ENCODE measurements around the gene TCERG1. TPM values are rescaled to one million over a fixed set of nuclear protein-coding genes. Genes with fewer than 3 reads are reported as not detected.

The TCERG1 gene
- total RNA-seq, 1 experiment from 2014 or later, result 112 TPM

DNA sequence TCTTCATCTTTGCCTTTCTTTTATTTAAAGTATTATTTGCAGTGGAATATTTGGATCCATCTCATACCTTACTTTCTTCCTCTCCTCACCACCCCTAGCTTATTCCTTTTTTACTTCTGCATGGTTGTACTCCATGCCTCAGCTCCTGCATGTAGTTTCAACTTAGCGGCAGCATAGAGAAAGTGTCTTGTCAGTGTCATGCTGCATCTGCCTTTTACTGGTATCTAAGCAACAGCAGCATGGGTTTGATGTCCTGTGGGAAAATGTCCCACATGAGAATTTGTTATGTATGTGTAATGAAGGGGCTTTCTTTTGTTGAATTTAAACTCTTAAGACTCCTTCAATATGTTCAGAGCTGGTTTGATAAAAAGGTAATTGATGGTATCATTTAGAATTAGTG, 20.6 kb downstream of the TCERG1 start:
- Histone ChIP-seq H3T11ph (ENCODE audit: low read length) (no peak overlapping the region), H2BK12ac (ENCODE audit: insufficient read length, low read depth, low read length) (no peak overlapping the region), H4K91ac (ENCODE audit: insufficient read length, low read depth, low read length) (no peak overlapping the region), H3K23me2 (ENCODE audit: insufficient read length, low read depth, low read length, poor library complexity, severe bottlenecking) (no peaks in the 10 kb centered on the region), H3K79me2 (ENCODE audit: insufficient read depth, low read length) (peaks cover 2% of the 10 kb centered on the region; the same call in 1 of the 2 replicates), H2BK20ac (ENCODE audit: low read depth, low read length, poor library complexity, severe bottlenecking) (no peak overlapping the region), H2BK120ac (ENCODE audit: low read depth, low read length, poor library complexity, severe bottlenecking) (no peak overlapping the region), H3K56ac (ENCODE audit: insufficient read length, low read depth, low read length) (no peak overlapping the region), H3K4ac (ENCODE audit: low read depth, low read length) (no peak overlapping the region), H3K23ac (ENCODE audit: insufficient read length, low read depth, low read length) (no peak overlapping the region), H4K8ac (replicated peaks; ENCODE audit: insufficient read length, low read depth, low read length) (no peak overlapping the region), H3K14ac (ENCODE audit: insufficient read depth, low read length) (no peak overlapping the region), H3K27ac (ENCODE audit: insufficient read length, low read depth, low read length) (no peak overlapping the region), H4K20me1 (ENCODE audit: control insufficient read depth, insufficient read depth, insufficient read length) (no peaks in the 10 kb centered on the region), H3K18ac (ENCODE audit: insufficient read length, low read depth, low read length) (no peak overlapping the region), H2AK5ac (ENCODE audit: insufficient read length, low read length) (no peak overlapping the region), H2AFZ (ENCODE audit: low read length) (no peak overlapping the region), H3K27me3 (ENCODE audit: insufficient read depth, low read length) (no peaks in the 10 kb centered on the region), H3K79me1 (ENCODE audit: insufficient read depth, low read depth, low read length, poor library complexity, severe bottlenecking) (no peaks in the 10 kb centered on the region), H3K4me2 (ENCODE audit: insufficient read depth, insufficient read length, low read length) (no peak overlapping the region), H4K5ac (ENCODE audit: insufficient read length, low read depth, low read length) (no peak overlapping the region), H3K4me1 (ENCODE audit: insufficient read depth, low read length) (no peaks in the 10 kb centered on the region), H2BK15ac (ENCODE audit: low read depth, low read length) (no peak overlapping the region), H2BK5ac (ENCODE audit: insufficient read length, low read length) (no peak overlapping the region), H3K9me3 (ENCODE audit: control insufficient read depth, low read depth, low read length) (no peaks in the 10 kb centered on the region), H3K9ac (ENCODE audit: extremely low read depth, insufficient read length, low read length) (no peak overlapping the region)
- Mint-ChIP-seq H3K36me3 (ENCODE audit: insufficient read depth in 1 of 3, low read depth in 3 of 3) (peaks cover 39 to 72% (median 67%) of the 10 kb centered on the region in 3 experiments; a peak in 6 of 7 replicates), H3K4me1 (no peaks in the 10 kb centered on the region), H3K27me3 (ENCODE audit: low read depth) (no peaks in the 10 kb centered on the region), H3K9me3 (no peaks in the 10 kb centered on the region), H3K27ac (peak overlapping the region in 1 of 3 experiments; percentile 64; a peak in 2 of 7 replicates), H3K4me3 (no peak overlapping the region)
- TF ChIP-seq, protein P1, sequence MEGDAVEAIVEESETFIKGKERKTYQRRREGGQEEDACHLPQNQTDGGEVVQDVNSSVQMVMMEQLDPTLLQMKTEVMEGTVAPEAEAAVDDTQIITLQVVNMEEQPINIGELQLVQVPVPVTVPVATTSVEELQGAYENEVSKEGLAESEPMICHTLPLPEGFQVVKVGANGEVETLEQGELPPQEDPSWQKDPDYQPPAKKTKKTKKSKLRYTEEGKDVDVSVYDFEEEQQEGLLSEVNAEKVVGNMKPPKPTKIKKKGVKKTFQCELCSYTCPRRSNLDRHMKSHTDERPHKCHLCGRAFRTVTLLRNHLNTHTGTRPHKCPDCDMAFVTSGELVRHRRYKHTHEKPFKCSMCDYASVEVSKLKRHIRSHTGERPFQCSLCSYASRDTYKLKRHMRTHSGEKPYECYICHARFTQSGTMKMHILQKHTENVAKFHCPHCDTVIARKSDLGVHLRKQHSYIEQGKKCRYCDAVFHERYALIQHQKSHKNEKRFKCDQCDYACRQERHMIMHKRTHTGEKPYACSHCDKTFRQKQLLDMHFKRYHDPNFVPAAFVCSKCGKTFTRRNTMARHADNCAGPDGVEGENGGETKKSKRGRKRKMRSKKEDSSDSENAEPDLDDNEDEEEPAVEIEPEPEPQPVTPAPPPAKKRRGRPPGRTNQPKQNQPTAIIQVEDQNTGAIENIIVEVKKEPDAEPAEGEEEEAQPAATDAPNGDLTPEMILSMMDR (conservative IDR thresholded peaks at IDR 0.05), result no peak
- WGBS (ENCODE audit: extremely low coverage, insufficient read length, low lambda C conversion rate), result no CpG with 5 or more reads among the region's 1 CpG
- DNase-seq, result no peak
